SK-N-MC (cell line): ENCODE results near the gene KCNRG.

Experiments used
- EZH2 ChIP-seq: fragments of 200-600 bp; sonication (generic); IDR thresholded peaks from one replicate; pipeline ENCODE4 v1.6.1; 2017; ENCODE audit warnings: antibody characterized with exemption
- FOXP2 ChIP-seq: optimal IDR thresholded peaks from 2 replicates; pipeline ENCODE3; 2011; ENCODE audit warnings: mild to moderate bottlenecking, moderate library complexity; ENCODE audit not compliant: insufficient read depth; ENCODE audit errors: extremely low read length, control extremely low read depth
- POLR2AphosphoS5 ChIP-seq: IDR thresholded peaks from 2 replicates; pipeline ENCODE4 v1.6.1; 2012; ENCODE audit warnings: mild to moderate bottlenecking, low read depth, low read length, borderline replicate concordance

GRCh38 chr13:50017819-50018218 lies 2.6 kb downstream of the KCNRG start:
- TF ChIP-seq EZH2 (no peak), POLR2AphosphoS5 (no peak), FOXP2 (no peak)
